Sigmoid colon (tissue), 7 donors: ENCODE measurements around the gene DLL4. TPM values are rescaled to one million over a fixed set of nuclear protein-coding genes. Genes with fewer than 3 reads are reported as not detected.

Source experiments
- DNase-seq: peaks from one replicate; pipeline ENCODE4 v3.0.0-alpha.2; 2019
- H3K27ac ChIP-seq, 4 donors: fragments of 200-600 bp; sonication (generic); one replicate each; pipeline ENCODE4 v1.5.1; 2016 to 2019; ENCODE audit warnings: mild to moderate bottlenecking in 1 of 4
- H3K27me3 ChIP-seq, 3 donors: fragments of 200-600 bp; sonication (generic); one replicate each; pipeline ENCODE4 v1.5.1; 2019; ENCODE audit warnings: mild to moderate bottlenecking in 1 of 3
- H3K36me3 ChIP-seq, 4 donors: fragments of 200-600 bp; sonication (generic); one replicate each; pipeline ENCODE4 v1.5.1; 2016 to 2019
- H3K4me1 ChIP-seq, 4 donors: fragments of 200-600 bp; sonication (generic); one replicate each; pipeline ENCODE4 v1.5.1; 2017 to 2019
- H3K4me3 ChIP-seq, 4 donors: fragments of 200-600 bp; sonication (generic); one replicate each; pipeline ENCODE4 v1.5.1; 2017 to 2019; ENCODE audit warnings: mild to moderate bottlenecking in 2 of 4, moderate library complexity in 1 of 4
- H3K9me3 ChIP-seq, 4 donors: fragments of 200-600 bp in 3 of 4; sonication (generic) in 3 of 4; one replicate each; pipeline versions ENCODE4 v1.5.1 to v1.6.1; 2013 to 2019
- EP300 ChIP-seq, 4 donors: sonication (generic); formaldehyde crosslinking; IDR thresholded peaks; one replicate each; pipeline ENCODE4 v1.6.1; 2017; ENCODE audit warnings: antibody characterized with exemption in 4 of 4
- POLR2A ChIP-seq, 2 donors: fragments of 450-650 bp; IDR thresholded peaks; one replicate each; pipeline ENCODE4 v1.6.1; 2016; ENCODE audit warnings: antibody characterized with exemption in 2 of 2, mild to moderate bottlenecking in 2 of 2, moderate library complexity in 2 of 2
- POLR2AphosphoS5 ChIP-seq, 4 donors: sonication (generic); formaldehyde crosslinking; IDR thresholded peaks; one replicate each; pipeline ENCODE4 v1.6.1; 2017; ENCODE audit warnings: antibody characterized with exemption in 4 of 4
- WGBS, 2 donors: extraction: QIAGEN DNeasy Blood & Tissue Kit; methylation state at CpG; one replicate each; pipeline ENCODE4 v1.1.7; 2013; 5-methylcytosine and 5-hydroxymethylcytosine counted together
- intact Hi-C: fragments of 100-400 bp; cut with DNase I; formaldehyde crosslinking; loops from one replicate; pipeline ENCODE4 v1.15.1; 2023
- polyA plus RNA-seq, 3 donors: library from polyadenylated mRNA; stranded (reverse); fragments of 200-250 nt; gene quantifications; one replicate each; pipeline ENCODE4 v1.2.3, GENCODE V29; 2013
- total RNA-seq, 4 donors: library from RNA; depleted of rRNA; stranded (reverse); fragments of >200 nt; gene quantifications; one replicate each; pipeline ENCODE4 v1.1.0, GENCODE V29; 2016
- TF ChIP-seq, protein P1 (sequence below), 4 experiments: fragments of 450-650 bp in 3 of 4; fragments of 200-600 bp in 1 of 4; IDR thresholded peaks; one replicate each; pipeline ENCODE4 v1.5.1; 2016 to 2019; ENCODE audit warnings: antibody characterized with exemption in 4 of 4, mild to moderate bottlenecking in 3 of 4, moderate library complexity in 2 of 4
- donor health status: healthy with polysubstance abuse.
- donor health status: Bipolar disorder and iron deficiency.
- donor health status: healthy.

DLL4 gene
- total and polyA plus RNA-seq, 7 donors, result 1.6 to 12.2 (median 4.3) TPM

DNA sequence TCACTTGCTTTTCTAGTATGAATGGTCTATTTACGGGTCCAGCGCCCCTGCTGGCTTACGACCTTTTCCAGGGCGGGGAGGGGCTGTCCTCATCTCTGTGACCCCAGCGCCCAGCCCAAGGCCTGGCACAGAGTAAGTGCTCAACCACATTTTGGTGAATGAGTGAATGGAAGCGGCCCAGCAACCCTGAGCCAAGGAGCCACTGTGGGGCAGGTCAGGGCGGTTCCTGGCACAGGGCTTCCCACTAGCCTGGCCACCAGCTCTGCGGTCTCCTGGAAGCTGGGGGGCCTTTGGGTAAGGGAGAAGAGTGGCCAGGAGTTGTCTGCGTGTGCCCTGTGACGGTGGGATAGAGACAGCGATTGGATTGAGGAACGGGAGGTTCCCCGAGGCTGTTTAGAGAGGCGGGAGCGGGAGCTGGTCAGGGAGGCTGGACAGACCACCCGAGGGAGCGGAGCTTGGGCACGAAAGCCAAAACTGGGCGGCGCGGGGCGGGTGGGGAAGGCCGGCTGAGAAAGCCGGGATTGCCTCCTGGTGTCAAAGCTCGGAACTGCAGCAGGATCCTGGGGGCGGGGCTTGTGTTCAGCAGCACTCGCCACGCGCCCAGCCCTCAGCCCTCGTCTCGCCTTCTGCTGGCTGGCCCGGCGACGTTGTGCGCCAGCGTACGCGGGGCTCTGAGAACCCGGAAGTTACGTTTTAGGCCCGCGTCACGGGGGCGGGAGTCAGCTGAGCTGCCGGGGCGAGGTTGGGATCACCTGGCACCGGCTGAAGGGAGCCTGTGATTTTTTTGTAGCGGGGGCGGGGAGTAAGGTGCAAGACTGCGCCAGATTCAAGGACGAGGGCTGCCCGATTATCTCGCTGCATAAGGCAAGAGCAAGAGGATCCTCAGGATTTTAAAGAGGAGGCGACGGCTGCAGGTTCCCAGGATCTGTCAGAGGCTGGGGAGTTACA lies 35.1 kb upstream of the DLL4 start, which contains the start of gene VPS18:
Gene VPS18 (plus strand): TSS at position 718 of the 948 bp plus-strand sequence. CDS start 319 bp downstream, outside the sequence.
- Histone ChIP-seq H3K27me3 (no peaks in the 10 kb centered on the region), H3K9me3 (no peaks in the 10 kb centered on the region), H3K27ac (peak within 1 kb of the TSS; percentile 87 to 96 (median 92)), H3K36me3 (peaks cover 4 to 31% (median 11%) of the 10 kb centered on the region in 4 donors), H3K4me1 (peaks cover 0 to 20% (median 20%) of the 10 kb centered on the region in 4 donors), H3K4me3 (peak within 1 kb of the TSS; percentile 56 to 84 (median 82))
- 6% methylated on average over 55 of the region's 55 CpGs for WGBS, 2 donors
- peak; percentile 99 for DNase-seq
- TF ChIP-seq POLR2AphosphoS5 (IDR thresholded peaks at IDR 0.05), result peak; percentile 88 to 95 (median 90)
- TF ChIP-seq EP300 (IDR thresholded peaks at IDR 0.05), result peak in 2 of 4 donors; percentile 28 to 93
- TF ChIP-seq POLR2A (IDR thresholded peaks at IDR 0.05), result peak; percentile 74 to 85
- TF ChIP-seq, protein P1, sequence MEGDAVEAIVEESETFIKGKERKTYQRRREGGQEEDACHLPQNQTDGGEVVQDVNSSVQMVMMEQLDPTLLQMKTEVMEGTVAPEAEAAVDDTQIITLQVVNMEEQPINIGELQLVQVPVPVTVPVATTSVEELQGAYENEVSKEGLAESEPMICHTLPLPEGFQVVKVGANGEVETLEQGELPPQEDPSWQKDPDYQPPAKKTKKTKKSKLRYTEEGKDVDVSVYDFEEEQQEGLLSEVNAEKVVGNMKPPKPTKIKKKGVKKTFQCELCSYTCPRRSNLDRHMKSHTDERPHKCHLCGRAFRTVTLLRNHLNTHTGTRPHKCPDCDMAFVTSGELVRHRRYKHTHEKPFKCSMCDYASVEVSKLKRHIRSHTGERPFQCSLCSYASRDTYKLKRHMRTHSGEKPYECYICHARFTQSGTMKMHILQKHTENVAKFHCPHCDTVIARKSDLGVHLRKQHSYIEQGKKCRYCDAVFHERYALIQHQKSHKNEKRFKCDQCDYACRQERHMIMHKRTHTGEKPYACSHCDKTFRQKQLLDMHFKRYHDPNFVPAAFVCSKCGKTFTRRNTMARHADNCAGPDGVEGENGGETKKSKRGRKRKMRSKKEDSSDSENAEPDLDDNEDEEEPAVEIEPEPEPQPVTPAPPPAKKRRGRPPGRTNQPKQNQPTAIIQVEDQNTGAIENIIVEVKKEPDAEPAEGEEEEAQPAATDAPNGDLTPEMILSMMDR (IDR thresholded peaks at IDR 0.05), result peak; percentile 94 to 99 (median 96)
- intact Hi-C loops, result loop anchor here (1.0 to 10.0 kb wide), 6 partner anchors 37 to 379 kb away; partner anchors contain the start of genes DNAJC17, KNL1, RMDN3 and ZFYVE19

DNA sequence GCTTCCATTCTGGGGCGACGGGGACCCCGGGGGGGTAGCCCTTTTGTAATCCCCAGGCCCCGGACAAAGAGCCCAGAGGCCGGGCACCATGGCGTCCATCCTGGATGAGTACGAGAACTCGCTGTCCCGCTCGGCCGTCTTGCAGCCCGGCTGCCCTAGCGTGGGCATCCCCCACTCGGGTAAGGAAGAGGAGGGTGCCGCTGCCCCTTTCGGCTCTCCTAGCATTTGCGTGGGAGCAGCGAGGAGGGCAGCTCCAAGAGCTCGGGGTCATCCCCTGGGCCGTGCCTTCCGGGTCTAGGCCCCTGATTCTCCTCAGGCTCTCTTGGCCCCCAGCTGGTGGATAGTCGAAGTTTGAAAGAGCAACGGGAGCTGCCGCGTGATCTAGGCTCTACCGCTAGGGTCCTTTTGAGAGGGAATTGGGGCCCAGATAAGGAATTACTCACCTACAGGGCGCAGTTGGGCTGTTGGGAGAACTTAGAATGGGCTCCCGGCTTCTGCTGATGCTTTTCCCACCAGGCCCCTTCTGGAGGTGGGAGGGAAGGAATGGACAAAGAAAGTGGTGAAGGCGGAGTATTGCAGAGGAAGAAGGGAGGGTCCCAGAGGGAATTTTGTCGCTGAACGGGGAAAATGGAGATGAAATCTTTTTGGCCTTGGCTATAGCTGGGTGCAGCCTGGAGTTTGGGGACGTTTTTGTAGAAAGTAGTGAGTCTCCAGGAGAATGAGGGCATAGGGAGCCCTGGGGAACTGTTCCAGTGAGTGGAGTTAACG lies 34.3 kb upstream of the DLL4 start:
- H3K9me3 ChIP-seq, result no peaks in the 10 kb centered on the region
- intact Hi-C loops, result loop anchor here (1.0 to 10.0 kb wide), 7 partner anchors 38 to 380 kb away; partner anchors contain the start of genes DNAJC17, KNL1, RMDN3 and ZFYVE19
- WGBS, 2 donors, result 1 to 2% methylated on average over 33 of the region's 33 CpGs
- H3K27me3 ChIP-seq, result no peaks in the 10 kb centered on the region
- TF ChIP-seq POLR2AphosphoS5 (IDR thresholded peaks at IDR 0.05) (no peak), POLR2A (IDR thresholded peaks at IDR 0.05) (no peak)
- TF ChIP-seq, protein P1 (IDR thresholded peaks at IDR 0.05), result peak; percentile 13 to 71 (median 56)
- H3K4me3 ChIP-seq, result peak overlapping the region; percentile 56 to 84 (median 82)
- peaks cover 9 to 40% (median 20%) of the 10 kb centered on the region in 4 donors for H3K36me3 ChIP-seq
- H3K27ac ChIP-seq, result peak overlapping the region; percentile 87 to 96 (median 92)
- H3K4me1 ChIP-seq, result peaks cover 0 to 20% (median 20%) of the 10 kb centered on the region in 4 donors
- peak; percentile 78 for DNase-seq

DNA sequence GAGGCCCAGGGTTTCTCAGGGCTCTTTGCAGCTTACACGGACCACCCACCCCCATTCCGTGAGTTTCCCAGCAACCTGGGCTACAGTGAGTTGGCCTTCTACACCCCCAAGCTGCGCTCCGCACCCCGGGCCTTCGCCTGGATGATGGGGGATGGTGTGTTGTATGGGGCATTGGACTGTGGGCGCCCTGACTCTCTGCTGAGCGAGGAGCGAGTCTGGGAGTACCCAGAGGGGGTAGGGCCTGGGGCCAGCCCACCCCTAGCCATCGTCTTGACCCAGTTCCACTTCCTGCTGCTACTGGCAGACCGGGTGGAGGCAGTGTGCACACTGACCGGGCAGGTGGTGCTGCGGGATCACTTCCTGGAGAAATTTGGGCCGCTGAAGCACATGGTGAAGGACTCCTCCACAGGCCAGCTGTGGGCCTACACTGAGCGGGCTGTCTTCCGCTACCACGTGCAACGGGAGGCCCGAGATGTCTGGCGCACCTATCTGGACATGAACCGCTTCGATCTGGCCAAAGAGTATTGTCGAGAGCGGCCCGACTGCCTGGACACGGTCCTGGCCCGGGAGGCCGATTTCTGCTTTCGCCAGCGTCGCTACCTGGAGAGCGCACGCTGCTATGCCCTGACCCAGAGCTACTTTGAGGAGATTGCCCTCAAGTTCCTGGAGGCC lies 29.5 kb upstream of the DLL4 start:
- H3K36me3 ChIP-seq, result peaks cover 18 to 82% (median 49%) of the 10 kb centered on the region in 4 donors
- TF ChIP-seq POLR2A (IDR thresholded peaks at IDR 0.05) (no peak), EP300 (IDR thresholded peaks at IDR 0.05) (no peak), POLR2AphosphoS5 (IDR thresholded peaks at IDR 0.05) (no peak)
- TF ChIP-seq, protein P1 (IDR thresholded peaks at IDR 0.05), result no peak
- WGBS, 2 donors, result 92 to 93% methylated on average over 33 of the region's 33 CpGs
- DNase-seq, result no peak
- intact Hi-C loops, result loop anchor here (5.0 to 10.0 kb wide), 3 partner anchors 145 to 433 kb away; partner anchors contain the start of genes NUSAP1, OIP5 and RMDN3
- H3K4me1 ChIP-seq, result peaks cover 0 to 28% (median 23%) of the 10 kb centered on the region in 4 donors
- no peaks in the 10 kb centered on the region for H3K9me3 ChIP-seq
- H3K4me3 ChIP-seq, result no peak overlapping the region
- H3K27ac ChIP-seq, result no peak overlapping the region
- no peaks in the 10 kb centered on the region for H3K27me3 ChIP-seq
